ENCODE measurements around the gene SETD1A. TPM values are rescaled to one million over a fixed set of nuclear protein-coding genes. Genes with fewer than 3 reads are reported as not detected.

SETD1A gene
- total and polyA plus RNA-seq, 2 donors (not counting 1 experiment from before 2014, with no cell fraction given): 1.4 to 3.5 TPM

DNA sequence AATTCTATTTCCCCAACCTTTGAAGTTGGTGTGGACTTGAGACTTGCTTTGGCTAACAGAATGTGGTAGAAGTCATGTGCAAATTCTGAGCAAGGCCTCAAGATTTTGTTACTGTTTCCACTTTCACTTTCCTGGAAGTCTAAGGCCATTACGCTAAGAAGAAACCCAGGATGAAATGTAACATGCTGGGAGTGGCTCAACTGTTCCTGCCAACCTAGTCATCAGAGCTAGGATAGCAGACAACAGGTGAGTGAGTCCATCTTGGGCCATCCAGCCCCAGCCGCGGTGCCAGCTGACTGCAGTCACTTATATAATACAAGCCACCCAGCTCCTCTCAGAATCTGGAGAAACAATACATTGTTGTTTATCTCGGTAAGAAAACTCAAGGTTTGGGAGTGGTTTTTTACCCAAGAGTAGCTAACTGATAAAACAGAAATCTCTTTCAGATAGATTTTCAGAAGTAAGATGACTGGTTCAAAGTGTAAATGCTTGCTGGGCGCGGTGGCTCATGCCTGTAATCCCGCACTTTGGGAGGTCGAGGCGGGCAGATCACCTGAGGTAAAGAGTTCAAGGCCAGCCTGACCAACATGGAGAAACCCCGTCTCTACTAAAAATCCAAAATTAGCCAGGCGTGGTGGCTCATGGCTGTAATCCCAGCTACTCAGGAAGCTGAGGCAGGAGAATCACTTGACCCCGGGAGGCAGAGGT lies 65.1 kb downstream of the SETD1A start:
- no peak overlapping the region for H3K27ac ChIP-seq (ENCODE audit: insufficient read depth, low read length)
- no peak for DNase-seq (ENCODE audit: low read depth in 2 of 2)
- H3K4me3 ChIP-seq (replicated peaks in 1 of 4; ENCODE audit: control extremely low read depth in 1 of 4, insufficient read depth in 1 of 4, low read depth in 3 of 4, low read length in 4 of 4): no peak overlapping the region
- H3K9ac ChIP-seq (ENCODE audit: insufficient read depth, low read length): no peak overlapping the region
- no peaks in the 10 kb centered on the region for H3K4me1 ChIP-seq (ENCODE audit: control insufficient read depth, extremely low read depth, insufficient read depth, low read length)
- no peaks in the 10 kb centered on the region for H4K20me1 ChIP-seq (ENCODE audit: control insufficient read depth, extremely low read depth, insufficient read depth, low read length)
- no peak overlapping the region for H3K4me2 ChIP-seq (ENCODE audit: extremely low read depth, insufficient read depth, low read length)
- H3K27me3 ChIP-seq (ENCODE audit: control insufficient read depth, insufficient read depth, low read length): no peaks in the 10 kb centered on the region
- TF ChIP-seq, protein P1, sequence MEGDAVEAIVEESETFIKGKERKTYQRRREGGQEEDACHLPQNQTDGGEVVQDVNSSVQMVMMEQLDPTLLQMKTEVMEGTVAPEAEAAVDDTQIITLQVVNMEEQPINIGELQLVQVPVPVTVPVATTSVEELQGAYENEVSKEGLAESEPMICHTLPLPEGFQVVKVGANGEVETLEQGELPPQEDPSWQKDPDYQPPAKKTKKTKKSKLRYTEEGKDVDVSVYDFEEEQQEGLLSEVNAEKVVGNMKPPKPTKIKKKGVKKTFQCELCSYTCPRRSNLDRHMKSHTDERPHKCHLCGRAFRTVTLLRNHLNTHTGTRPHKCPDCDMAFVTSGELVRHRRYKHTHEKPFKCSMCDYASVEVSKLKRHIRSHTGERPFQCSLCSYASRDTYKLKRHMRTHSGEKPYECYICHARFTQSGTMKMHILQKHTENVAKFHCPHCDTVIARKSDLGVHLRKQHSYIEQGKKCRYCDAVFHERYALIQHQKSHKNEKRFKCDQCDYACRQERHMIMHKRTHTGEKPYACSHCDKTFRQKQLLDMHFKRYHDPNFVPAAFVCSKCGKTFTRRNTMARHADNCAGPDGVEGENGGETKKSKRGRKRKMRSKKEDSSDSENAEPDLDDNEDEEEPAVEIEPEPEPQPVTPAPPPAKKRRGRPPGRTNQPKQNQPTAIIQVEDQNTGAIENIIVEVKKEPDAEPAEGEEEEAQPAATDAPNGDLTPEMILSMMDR (conservative IDR thresholded peaks at IDR 0.05 in 1 of 2, IDR thresholded peaks at IDR 0.05 in 1 of 2; ENCODE audit: low read depth in 1 of 2, low read length in 2 of 2): no peak
- no peaks in the 10 kb centered on the region for H3K9me3 ChIP-seq (ENCODE audit: control insufficient read depth, insufficient read depth, low read depth, low read length)
- H2AFZ ChIP-seq (ENCODE audit: low read length): no peak overlapping the region
- H3K36me3 ChIP-seq (ENCODE audit: control insufficient read depth, insufficient read depth, low read length): no peaks in the 10 kb centered on the region
- no peaks in the 10 kb centered on the region for H3K79me2 ChIP-seq (ENCODE audit: control insufficient read depth, insufficient read depth, low read length)

DNA sequence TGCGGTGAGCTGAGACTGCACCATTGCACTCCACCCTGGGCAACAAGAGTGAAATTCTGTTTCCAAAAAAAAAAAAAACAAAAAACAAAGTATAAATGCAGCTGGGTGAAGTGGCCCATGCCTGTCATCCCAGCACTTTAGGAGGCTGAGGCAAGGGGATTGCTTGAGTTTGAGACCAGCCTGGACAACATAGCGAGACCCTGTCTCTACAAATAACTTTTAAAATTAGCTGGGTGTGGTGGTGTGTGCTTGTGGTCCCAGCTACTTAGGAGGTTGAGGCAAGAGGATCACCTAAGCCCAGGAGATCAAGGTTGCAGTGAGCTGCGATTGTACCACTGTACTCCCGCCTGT lies 65.7 kb downstream of the SETD1A start:
- Histone ChIP-seq H3K36me3 (ENCODE audit: control insufficient read depth, insufficient read depth, low read length) (no peaks in the 10 kb centered on the region), H3K4me1 (ENCODE audit: control insufficient read depth, extremely low read depth, insufficient read depth, low read length) (no peaks in the 10 kb centered on the region), H3K27me3 (ENCODE audit: control insufficient read depth, insufficient read depth, low read length) (no peaks in the 10 kb centered on the region), H3K9me3 (ENCODE audit: control insufficient read depth, insufficient read depth, low read depth, low read length) (no peaks in the 10 kb centered on the region), H3K79me2 (ENCODE audit: control insufficient read depth, insufficient read depth, low read length) (no peaks in the 10 kb centered on the region), H3K27ac (ENCODE audit: insufficient read depth, low read length) (no peak overlapping the region), H3K4me3 (replicated peaks in 1 of 4; ENCODE audit: control extremely low read depth in 1 of 4, insufficient read depth in 1 of 4, low read depth in 3 of 4, low read length in 4 of 4) (no peak overlapping the region), H3K4me2 (ENCODE audit: extremely low read depth, insufficient read depth, low read length) (no peak overlapping the region), H4K20me1 (ENCODE audit: control insufficient read depth, extremely low read depth, insufficient read depth, low read length) (no peaks in the 10 kb centered on the region), H2AFZ (ENCODE audit: low read length) (no peak overlapping the region), H3K9ac (ENCODE audit: insufficient read depth, low read length) (no peak overlapping the region)
- no peak for DNase-seq (ENCODE audit: low read depth in 2 of 2)
- TF ChIP-seq EZH2 (IDR thresholded peaks at IDR 0.05; ENCODE audit: low read length, missing control alignments): no peak
- TF ChIP-seq, protein P1 (conservative IDR thresholded peaks at IDR 0.05 in 1 of 2, IDR thresholded peaks at IDR 0.05 in 1 of 2; ENCODE audit: low read depth in 1 of 2, low read length in 2 of 2): no peak

DNA sequence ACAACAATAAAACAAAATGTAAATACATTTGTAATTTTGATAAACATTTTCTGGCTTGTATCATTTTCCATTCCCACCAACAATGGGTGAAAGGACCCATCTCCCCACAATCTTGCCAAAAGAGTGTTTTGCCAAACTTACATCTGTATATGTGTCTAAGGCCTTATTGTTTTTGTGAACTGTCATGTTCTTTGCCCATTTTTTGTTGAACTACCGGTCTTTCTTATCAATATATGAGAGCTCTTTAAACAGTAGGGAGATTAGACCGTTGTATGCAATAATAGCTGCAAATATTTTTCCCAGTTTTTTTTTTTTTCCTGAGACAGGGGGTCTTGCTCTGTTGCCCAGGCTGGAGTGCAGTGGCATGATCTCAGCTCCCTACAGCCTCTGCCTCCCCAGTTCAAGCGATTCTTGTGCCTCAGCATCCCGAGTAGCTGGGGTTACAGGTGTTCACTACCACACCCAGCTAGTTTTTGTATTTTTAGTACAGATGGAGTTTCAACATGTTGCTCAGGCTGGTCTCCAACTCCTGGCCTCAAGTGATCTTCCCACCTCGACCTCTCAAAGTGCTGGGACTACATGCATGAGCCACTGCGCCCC lies 66.2 kb downstream of the SETD1A start:
- no peak overlapping the region for H3K9ac ChIP-seq (ENCODE audit: insufficient read depth, low read length)
- no peak for DNase-seq (ENCODE audit: low read depth in 2 of 2)

More for the DNA sequence above, 66.2 kb downstream of the SETD1A start:
- Histone ChIP-seq H2AFZ (ENCODE audit: low read length) (no peak overlapping the region), H3K4me2 (ENCODE audit: extremely low read depth, insufficient read depth, low read length) (no peak overlapping the region), H3K4me3 (replicated peaks in 1 of 4; ENCODE audit: control extremely low read depth in 1 of 4, insufficient read depth in 1 of 4, low read depth in 3 of 4, low read length in 4 of 4) (no peak overlapping the region), H3K27ac (ENCODE audit: insufficient read depth, low read length) (no peak overlapping the region), H3K79me2 (ENCODE audit: control insufficient read depth, insufficient read depth, low read length) (no peaks in the 10 kb centered on the region), H3K27me3 (ENCODE audit: control insufficient read depth, insufficient read depth, low read length) (no peaks in the 10 kb centered on the region), H3K9me3 (ENCODE audit: control insufficient read depth, insufficient read depth, low read depth, low read length) (no peaks in the 10 kb centered on the region), H3K36me3 (ENCODE audit: control insufficient read depth, insufficient read depth, low read length) (no peaks in the 10 kb centered on the region), H4K20me1 (ENCODE audit: control insufficient read depth, extremely low read depth, insufficient read depth, low read length) (no peaks in the 10 kb centered on the region), H3K4me1 (ENCODE audit: control insufficient read depth, extremely low read depth, insufficient read depth, low read length) (no peaks in the 10 kb centered on the region)
- TF ChIP-seq, protein P1 (conservative IDR thresholded peaks at IDR 0.05 in 1 of 2, IDR thresholded peaks at IDR 0.05 in 1 of 2; ENCODE audit: low read depth in 1 of 2, low read length in 2 of 2): no peak
- no peak for TF ChIP-seq EZH2 (IDR thresholded peaks at IDR 0.05; ENCODE audit: low read length, missing control alignments)
